D721Med (cell line): ENCODE data around the gene NSDHL.
A peak's percentile ranks its signal among the peaks of the same experiment; 100 is the strongest.

ENCODE experiments used
- DNase-seq: peaks from one replicate; pipeline ENCODE4 v3.0.0; 2011; ENCODE audit warnings: low spot score; ENCODE audit not compliant: insufficient read length
- FAIRE-seq: peaks from 2 replicates; lab custom pipeline; 2011; peaks lifted over from hg19 to GRCh38; lab: Jason Lieb, UNC
- CTCF ChIP-seq: IDR thresholded peaks from 2 replicates; pipeline ENCODE4 v1.5.1; 2012; ENCODE audit warnings: mild to moderate bottlenecking, control low read depth; ENCODE audit not compliant: insufficient read depth; ENCODE audit errors: missing control alignments

The NSDHL gene

GRCh38 chrX:152817078-152817764 is 13.6 kb upstream of the NSDHL start:
- peak; percentile 39 for TF ChIP-seq CTCF
- no peak for DNase-seq
- no peak for FAIRE-seq

- no peak for TF ChIP-seq CTCF
- no peak for DNase-seq
- no peak for FAIRE-seq
These were observed 12.5 kb upstream of the NSDHL start for GRCh38 chrX:152818356-152818755.

- FAIRE-seq (no peak), DNase-seq (no peak)
- TF ChIP-seq CTCF = no peak
These were observed 11.6 kb upstream of the NSDHL start for GRCh38 chrX:152819266-152819665.

GRCh38 chrX:152819732-152820131 is 11.1 kb upstream of the NSDHL start:
- FAIRE-seq (no peak), DNase-seq (no peak)
- TF ChIP-seq CTCF = no peak

- peak; percentile 56 for TF ChIP-seq CTCF
- FAIRE-seq (peak; percentile 41), DNase-seq (no peak)
These were observed 9.6 kb upstream of the NSDHL start for GRCh38 chrX:152821145-152821765.

- DNase-seq (no peak), FAIRE-seq (no peak)
- no peak for TF ChIP-seq CTCF
These were observed 8.3 kb upstream of the NSDHL start for GRCh38 chrX:152822383-152823086.
